HG02870 (cell line): Measurements from ENCODE around the gene DNAH10.

ENCODE experiments used
- ATAC-seq: cut with Tn5 transposase; IDR thresholded peaks from one replicate; pipeline ENCODE4 v1.9.1; 2021; ENCODE audit warnings: mild to moderate bottlenecking, moderate library complexity; ENCODE audit not compliant: unreplicated experiment

DNAH10 gene

GRCh38 chr12:123836292-123836691 lies 74.2 kb downstream of the DNAH10 start:
- ATAC-seq, result no peak

DNA sequence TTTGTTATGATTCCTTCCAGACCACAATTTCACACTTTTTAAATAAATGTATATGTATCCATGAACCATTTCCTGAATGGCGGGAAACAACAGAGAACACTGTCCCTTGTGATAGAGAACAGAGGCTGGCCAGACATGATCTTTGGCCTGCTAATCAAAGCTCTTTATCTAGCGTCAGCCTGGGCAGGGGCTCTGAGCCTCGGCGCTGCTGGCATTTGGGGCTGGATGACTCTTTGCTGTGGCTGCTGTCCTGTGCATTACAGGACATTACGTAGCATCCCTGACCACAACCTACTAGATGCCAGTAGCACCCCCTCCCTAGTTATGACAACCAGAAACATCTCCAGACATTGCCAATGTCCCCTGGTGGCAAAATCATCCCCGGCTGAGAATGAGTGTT lies 77.7 kb downstream of the DNAH10 start:
- ATAC-seq, result no peak

GRCh38 chr12:123840765-123841425 lies 78.8 kb downstream of the DNAH10 start:
- ATAC-seq, result no peak

- ATAC-seq, result no peak
Observed at GRCh38 chr12:123843912-123844748, 82.0 kb downstream of the DNAH10 start.

DNA sequence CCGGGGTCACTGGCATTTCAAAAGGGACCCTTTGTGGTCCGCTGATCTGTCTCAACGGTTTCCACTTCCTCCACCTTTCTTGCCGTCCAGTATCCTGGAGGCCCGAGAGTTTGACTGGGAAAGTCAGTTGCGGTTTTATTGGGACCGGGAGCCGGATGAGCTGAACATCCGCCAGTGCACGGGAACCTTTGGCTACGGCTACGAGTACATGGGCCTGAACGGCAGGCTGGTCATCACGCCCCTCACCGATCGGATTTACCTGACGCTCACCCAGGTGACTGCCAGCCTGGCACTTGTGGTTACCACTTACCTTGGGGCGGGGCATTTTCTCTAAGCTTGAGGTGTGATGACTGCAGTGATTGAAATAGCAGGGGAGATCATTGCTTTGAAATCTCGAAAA lies 83.8 kb downstream of the DNAH10 start:
- no peak for ATAC-seq

DNA sequence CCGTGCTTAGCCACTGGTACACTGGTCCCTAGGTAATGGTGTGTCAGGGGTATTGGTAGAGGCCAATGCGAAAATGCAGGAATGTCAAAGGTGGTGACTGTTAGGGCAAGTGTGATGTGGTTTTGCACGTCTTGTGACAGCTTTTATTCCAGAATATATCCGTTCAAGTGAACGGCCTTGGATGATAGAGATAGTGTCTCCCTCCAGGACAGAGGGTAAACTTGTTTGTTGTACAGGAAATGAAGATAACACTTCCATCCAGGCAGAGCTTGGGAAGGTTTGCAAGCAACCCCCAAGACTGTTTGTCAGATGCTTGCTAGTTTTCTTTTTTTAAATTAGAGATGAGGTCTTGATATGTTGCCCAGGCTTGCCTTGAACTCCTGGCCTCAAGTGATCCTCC lies 84.2 kb downstream of the DNAH10 start:
- no peak for ATAC-seq

GRCh38 chr12:123847019-123847418 lies 84.9 kb downstream of the DNAH10 start:
- ATAC-seq, result no peak

DNA sequence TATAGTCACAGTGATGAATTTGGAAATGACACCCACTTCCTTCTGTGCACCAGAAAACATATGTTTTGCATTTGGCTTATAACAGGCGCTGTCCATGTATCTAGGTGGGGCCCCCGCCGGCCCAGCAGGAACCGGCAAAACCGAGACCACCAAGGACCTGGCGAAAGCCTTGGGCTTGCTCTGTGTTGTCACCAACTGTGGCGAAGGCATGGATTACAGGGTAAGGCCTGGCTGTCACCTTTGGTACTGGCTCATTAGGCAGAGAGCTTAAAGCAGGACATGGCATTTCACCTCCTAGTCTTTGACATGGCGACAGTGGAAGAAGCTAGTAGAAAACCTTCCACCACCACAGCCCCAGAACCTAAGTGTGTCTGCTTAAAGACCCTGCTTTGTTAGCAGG lies 85.8 kb downstream of the DNAH10 start:
- no peak for ATAC-seq

- ATAC-seq, result no peak
Observed at GRCh38 chr12:123849517-123849916, 87.4 kb downstream of the DNAH10 start.

DNA sequence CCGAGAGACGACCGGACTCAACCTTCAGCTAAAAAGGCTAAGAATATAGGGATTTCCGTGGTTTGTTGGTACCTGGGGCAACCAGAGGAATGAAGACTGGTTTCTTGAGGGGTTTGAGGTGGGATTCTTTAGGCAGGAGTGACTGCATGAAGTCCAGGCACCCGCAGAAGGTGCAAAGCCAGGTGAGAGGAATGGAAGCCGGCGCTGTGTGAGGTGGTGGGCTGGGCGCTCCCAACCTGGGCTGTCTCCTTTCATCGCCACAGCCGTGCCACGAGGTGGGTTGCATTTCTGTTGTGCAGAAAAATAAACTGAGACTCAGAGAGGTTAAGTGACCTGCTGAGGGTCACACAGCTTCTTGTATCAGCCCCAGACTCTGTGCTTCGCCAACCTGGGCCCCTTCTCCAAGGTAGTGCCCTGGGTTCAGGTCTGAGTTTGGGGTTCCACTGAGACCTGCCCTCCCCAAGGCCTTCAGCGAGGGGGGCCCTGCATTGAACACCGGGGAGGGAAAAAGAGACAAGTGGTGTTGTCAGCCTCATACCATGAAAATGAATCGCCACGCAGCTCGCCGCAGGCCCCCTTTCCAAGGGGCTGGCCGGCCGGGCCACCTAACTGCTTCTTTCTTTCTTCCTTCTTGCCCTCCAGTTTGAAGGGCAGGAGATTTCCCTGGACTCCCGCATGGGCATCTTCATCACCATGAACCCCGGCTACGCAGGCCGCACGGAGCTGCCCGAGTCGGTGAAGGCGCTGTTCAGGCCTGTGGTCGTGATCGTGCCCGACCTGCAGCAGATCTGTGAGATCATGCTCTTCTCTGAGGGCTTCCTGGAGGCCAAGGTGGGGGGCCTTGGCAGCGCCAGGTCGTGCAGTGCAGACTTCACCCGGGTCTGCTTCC lies 88.4 kb downstream of the DNAH10 start:
- no peak for ATAC-seq

DNA sequence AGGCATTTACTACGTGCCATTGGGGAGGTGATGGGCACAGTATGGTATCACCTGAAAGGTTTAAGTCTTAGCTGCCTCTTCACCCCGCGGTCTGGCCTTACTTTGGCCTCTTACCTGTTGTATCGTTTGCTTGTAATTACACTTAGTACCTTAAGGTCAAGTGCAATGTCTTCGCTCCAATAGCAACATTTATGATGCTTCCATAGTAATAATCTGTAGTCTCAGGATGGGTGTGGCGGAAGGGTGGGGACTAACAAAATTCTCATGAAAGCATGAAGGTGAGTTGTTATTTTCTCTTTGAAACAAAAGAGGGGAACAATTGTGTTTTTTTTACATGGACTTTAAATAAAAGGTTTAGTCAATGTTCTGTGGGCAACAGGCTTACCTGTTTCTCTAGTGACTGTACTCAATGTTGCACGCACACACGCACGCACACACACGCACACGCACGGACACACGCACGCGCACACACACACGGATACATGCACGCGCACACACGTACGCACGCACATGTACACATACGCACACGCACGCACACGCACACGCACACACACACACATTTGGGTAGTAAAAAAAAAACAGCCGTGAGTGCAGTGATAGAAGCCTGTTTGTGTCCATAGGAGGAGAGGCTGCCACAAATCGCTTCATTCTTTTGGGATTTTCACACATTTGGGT lies 91.4 kb downstream of the DNAH10 start:
- ATAC-seq, result no peak

- ATAC-seq, result no peak
Observed at GRCh38 chr12:123854232-123854631, 92.1 kb downstream of the DNAH10 start.

- ATAC-seq, result no peak
Observed at GRCh38 chr12:123854918-123855317, 92.8 kb downstream of the DNAH10 start.

DNA sequence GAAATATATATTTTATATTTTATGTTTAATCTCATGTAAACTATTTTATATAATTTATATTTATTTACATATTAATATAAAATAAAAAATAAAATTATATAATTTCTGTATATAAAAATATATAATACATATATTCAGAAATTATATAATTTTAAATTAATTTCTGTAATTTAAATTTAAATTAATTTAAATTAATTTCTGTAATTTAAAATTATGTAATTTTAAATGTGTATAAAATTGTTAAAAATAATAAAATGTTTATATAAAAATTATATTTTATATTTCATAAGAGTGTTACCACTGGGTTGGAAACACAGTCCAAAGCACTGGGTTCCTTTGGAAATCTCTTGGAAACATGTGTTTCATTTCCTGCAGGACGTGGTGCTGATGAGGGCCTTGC lies 94.6 kb downstream of the DNAH10 start:
- no peak for ATAC-seq

GRCh38 chr12:123858176-123858575 lies 96.1 kb downstream of the DNAH10 start:
- ATAC-seq, result no peak

GRCh38 chr12:123859035-123859434 lies 96.9 kb downstream of the DNAH10 start:
- ATAC-seq, result no peak

DNA sequence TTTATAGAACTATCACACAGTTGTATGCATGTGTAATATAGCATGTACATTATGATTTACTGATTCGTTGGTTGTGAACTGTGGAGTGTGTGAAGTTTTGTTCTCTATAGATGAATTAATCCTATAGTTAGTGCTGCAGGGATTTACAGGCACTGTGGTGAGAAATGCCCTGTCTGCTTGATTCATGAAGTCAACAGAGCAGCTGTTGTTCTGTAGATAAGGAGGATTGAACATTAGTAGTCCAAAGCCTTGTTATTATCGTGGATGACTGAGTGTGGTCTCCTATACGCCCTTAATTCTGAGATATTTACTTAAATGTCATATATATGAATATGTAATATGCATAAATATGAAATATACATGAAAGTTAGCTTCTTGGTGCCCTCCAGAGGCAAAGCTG lies 98.3 kb downstream of the DNAH10 start:
- ATAC-seq, result no peak

- ATAC-seq, result no peak
Observed at GRCh38 chr12:123861392-123861791, 99.3 kb downstream of the DNAH10 start.

DNA sequence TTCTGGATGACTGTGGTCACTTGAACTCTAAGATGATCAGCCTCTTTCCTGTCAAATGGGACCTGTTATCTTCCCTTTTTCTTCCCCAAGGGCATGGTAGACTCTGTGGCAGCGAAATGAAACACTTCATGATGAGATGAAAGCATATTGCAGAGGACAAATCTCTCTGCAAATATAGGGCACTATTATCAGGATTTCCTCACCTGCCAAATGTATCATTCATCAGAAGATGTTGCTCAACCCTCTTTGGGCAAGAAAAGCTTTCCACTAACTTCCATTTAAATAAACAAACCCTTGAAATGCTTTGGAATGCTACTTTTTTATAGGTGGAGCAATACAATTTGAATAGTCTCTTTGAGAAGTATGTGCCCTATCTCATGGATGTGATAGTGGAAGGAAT lies 105.0 kb downstream of the DNAH10 start:
- no peak for ATAC-seq

GRCh38 chr12:123868791-123869190 lies 106.7 kb downstream of the DNAH10 start:
- ATAC-seq, result no peak

GRCh38 chr12:123873793-123874192 lies 111.7 kb downstream of the DNAH10 start:
- no peak for ATAC-seq
